Epithelial cell of esophagus (primary cell): ENCODE measurements around the gene IDUA.

Experiments
- DNase-seq: peaks from one replicate; pipeline ENCODE4 v3.0.0; 2010; ENCODE audit warnings: low read depth
- H3K4me3 ChIP-seq: 2 replicates; pipeline ENCODE4 v1.5.1; 2011; ENCODE audit warnings: mild to moderate bottlenecking, low read length, control low read depth
- TF ChIP-seq, protein P1 (sequence below): IDR thresholded peaks from 2 replicates; pipeline ENCODE4 v1.5.1; 2011; ENCODE audit warnings: low read depth, mild to moderate bottlenecking, low read length, control low read depth, inconsistent platforms; ENCODE audit not compliant: insufficient read depth; ENCODE audit errors: missing control alignments

IDUA gene

DNA sequence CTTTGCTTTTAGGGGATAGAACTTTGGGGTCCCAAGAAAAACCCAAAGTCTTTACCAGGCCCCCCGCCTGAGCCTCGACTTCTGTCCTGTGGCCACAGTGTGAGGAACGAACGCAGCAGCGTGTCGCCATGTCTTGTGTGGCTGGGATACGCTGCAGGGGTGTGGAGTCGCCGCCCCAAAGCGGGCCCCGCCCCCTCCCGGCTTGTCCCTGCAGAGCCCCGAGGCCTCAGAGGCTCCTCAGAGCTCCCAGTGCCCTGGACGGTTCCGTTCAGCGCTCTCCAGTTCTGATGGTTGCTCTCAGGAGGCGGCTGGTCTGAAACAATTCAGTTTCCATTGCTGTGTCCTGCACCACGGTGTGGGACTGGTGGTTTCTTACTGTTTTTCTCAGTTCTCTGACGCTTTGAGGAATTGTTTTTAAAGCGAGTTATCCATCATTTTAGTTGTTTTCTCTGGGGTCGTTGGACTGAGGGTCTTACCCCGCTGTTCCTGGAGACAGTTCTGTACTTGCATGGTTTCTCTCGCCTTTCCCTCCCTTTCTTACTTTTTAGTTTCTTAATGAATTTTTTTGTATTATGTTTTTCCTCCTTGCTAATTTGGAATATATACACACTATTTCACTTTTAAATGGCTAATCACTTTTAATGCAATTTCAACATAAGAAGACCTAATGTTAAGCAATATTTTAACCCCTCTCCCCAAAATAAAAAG is 1.6 kb upstream of the IDUA start:
- H3K4me3 ChIP-seq = peak overlapping the region; percentile 25
- peak; percentile 66 for DNase-seq
- TF ChIP-seq, protein P1, sequence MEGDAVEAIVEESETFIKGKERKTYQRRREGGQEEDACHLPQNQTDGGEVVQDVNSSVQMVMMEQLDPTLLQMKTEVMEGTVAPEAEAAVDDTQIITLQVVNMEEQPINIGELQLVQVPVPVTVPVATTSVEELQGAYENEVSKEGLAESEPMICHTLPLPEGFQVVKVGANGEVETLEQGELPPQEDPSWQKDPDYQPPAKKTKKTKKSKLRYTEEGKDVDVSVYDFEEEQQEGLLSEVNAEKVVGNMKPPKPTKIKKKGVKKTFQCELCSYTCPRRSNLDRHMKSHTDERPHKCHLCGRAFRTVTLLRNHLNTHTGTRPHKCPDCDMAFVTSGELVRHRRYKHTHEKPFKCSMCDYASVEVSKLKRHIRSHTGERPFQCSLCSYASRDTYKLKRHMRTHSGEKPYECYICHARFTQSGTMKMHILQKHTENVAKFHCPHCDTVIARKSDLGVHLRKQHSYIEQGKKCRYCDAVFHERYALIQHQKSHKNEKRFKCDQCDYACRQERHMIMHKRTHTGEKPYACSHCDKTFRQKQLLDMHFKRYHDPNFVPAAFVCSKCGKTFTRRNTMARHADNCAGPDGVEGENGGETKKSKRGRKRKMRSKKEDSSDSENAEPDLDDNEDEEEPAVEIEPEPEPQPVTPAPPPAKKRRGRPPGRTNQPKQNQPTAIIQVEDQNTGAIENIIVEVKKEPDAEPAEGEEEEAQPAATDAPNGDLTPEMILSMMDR = no peak

DNA sequence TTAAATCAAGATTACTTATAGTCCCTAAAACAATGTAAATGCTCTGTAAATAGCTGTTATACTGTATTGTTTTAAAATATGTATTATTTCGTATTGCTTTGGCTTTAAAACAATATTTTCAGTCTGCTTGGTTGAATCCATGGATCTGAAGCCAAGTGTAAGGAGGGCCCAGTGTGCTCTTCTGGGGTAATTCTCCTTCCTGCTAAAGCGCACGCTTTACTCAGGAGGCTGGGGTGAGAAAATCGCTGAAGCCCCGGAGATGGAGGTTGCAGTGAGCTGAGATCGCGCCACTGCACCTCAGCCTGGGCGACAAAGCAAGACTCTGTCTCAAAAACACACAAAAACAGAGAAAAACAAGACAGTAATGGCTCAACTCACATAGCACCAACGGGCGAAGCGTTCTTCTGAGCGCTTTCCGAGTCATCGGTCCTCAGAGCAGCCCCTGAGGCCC is 391 bp upstream of the IDUA start:
- H3K4me3 ChIP-seq = peak overlapping the region; percentile 53

DNA sequence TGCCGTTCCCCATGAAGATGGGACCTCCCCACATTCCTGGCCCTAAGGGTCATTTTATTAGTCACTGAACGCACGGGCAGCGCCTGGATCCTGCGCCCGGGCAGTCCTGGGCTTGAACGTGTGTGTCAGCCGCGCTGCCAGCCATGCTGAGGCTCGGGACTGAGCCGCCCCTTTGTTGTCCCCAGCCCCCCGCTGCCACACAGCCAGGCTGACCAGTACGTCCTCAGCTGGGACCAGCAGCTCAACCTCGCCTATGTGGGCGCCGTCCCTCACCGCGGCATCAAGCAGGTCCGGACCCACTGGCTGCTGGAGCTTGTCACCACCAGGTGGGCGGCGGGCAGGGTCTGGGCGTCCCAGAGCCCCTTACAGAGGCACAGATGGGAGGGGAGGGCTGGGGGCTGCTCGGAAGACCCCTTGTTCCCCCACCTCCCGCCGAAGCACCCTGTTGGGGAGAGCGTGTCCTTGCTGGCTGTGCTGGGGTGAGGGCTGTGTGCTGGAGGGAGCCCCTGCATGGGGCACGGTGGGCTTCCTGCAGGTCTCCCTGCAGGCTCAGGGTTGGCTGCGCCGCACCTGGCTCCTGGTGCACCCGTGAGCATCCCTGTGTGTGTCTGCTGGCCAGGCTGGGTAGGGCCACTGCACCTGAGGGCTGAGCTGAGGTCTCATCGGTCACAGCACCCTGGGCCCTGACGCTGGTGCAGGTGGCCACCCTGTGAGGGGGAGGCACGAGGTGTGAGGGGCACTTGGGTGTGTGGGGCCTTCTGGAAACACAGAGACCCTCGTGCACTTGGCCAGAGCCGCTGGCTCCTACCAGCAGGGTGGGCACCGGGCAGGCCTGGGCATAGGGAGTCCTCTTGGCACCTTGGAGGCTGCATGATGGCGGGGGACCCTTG is 1.0 kb downstream of the IDUA start:
- peak; percentile 89 for DNase-seq
- peak overlapping the region; percentile 53 for H3K4me3 ChIP-seq
- TF ChIP-seq, protein P1 = no peak

More for the DNA sequence above, 391 bp upstream of the IDUA start:
- TF ChIP-seq, protein P1 = no peak
- no peak for DNase-seq

DNA sequence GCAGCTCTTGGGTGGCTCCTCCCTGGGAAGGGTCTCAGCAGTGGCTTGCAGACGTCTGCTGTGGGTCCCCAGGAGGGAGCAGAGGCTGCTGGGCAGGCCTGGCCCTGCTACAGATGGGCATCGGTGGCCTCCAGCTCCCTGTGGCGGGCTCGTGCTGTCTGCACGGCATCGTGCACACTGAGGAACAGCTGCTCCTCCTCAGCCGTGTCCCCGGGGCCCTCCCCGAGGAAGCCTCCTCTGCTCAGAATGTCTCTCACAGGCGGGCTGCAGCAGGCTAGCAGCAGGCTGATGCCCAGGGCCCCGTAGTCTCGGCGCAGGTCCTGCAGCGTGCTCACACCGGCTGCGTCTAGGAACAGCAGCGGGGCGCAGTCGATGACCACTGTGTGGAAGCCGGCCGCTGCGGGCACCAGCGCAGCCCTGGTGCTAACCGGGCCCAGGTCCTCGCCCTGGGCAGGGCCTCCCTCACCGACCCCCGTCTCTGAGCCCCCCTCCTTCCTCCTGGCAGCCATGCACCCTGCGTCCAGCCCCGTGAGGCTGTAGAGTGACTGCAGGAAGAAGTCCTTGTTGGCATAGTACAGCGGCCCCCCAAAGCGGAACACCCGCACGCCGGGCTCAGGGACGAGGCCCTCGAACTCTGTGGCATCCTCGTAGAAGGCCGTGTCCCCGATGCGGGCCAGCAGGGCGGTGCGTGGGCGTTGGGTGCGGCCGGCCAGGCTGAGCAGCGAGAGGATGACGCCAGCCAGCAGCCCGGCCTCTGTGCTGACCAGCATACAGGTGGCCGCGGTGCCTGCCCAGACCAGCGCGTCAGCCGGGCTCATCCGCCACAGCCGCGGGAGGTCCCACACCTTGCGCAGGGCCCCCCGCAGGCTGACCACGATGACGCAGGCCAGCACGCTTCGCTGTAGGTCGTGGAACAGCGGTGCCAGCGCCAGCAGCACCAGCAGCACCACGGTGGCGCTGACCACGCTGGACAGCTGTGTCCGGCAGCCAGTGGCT is 2.2 kb downstream of the IDUA start:
- no peak overlapping the region for H3K4me3 ChIP-seq
- no peak for DNase-seq
- TF ChIP-seq, protein P1 = no peak

DNA sequence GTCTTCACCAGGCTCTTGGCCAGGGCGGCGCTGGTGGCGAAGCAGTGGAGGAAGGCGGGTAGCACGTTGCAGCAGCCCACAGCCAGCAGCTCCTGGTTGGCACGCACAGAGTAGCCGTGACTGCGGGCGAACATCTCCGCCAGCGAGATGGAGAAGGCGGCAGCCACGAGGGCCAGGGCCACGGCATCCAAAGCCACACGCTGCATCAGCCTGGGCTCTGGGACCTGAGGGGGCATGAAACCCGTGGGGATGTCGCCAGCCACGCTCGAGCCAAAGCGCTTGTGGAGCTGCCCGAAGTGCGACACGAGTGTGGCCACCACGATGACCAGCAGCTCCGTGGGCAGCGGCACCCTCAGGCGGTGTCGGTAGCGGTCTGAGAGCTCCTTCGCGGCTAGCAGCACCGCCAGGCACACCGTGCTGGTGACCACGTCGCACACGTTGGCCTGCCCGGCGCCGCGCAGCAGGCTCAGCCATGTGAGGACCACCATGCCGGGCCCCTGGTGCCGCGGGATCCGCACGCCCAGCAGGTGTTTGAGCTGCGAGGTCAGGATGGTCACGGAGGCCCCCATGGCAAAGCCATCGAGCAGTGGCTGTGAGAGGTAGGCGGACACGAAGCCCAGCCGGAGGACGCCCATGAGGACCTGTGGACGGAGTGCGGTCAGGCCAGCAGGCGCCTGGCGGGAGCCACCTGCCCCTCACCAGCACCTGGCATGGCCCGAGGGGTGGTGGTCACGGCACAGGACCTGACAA is 3.1 kb downstream of the IDUA start:
- TF ChIP-seq, protein P1 = no peak
- no peak for DNase-seq
- H3K4me3 ChIP-seq = no peak overlapping the region
